Measurements from ENCODE around the gene SSMEM1. TPM values are rescaled to one million over a fixed set of nuclear protein-coding genes. Genes with fewer than 3 reads are reported as not detected.

SSMEM1 gene
- total RNA-seq, 1 experiment from 2014 or later = not detected

GRCh38 chr7:130181263-130181605, 26.4 kb upstream of the SSMEM1 start:
- Mint-ChIP-seq H3K4me3 (no peak overlapping the region), H3K9me3 (no peaks in the 10 kb centered on the region), H3K4me1 (no peaks in the 10 kb centered on the region), H3K27ac (no peak overlapping the region), H3K27me3 (ENCODE audit: low read depth) (no peaks in the 10 kb centered on the region), H3K36me3 (peaks cover 39% of the 10 kb centered on the region)
- TF ChIP-seq HMGA2 (CRISPR knock-in tag; IDR thresholded peaks at IDR 0.05) (no peak), ZNF396 (CRISPR knock-in tag; IDR thresholded peaks at IDR 0.05; ENCODE audit: borderline replicate concordance) (no peak), HMGXB4 (CRISPR knock-in tag; IDR thresholded peaks at IDR 0.05) (no peak), MAX (CRISPR knock-in tag; IDR thresholded peaks at IDR 0.05) (no peak), ZNF121 (CRISPR knock-in tag; IDR thresholded peaks at IDR 0.05) (no peak), ZSCAN18 (CRISPR knock-in tag; IDR thresholded peaks at IDR 0.05) (no peak), ZNF232 (CRISPR knock-in tag; IDR thresholded peaks at IDR 0.05) (no peak), ERG (CRISPR knock-in tag; IDR thresholded peaks at IDR 0.05) (no peak), ZNF532 (CRISPR knock-in tag; IDR thresholded peaks at IDR 0.05; ENCODE audit: borderline replicate concordance) (no peak), JAZF1 (CRISPR knock-in tag; IDR thresholded peaks at IDR 0.05) (no peak), CTCF (IDR thresholded peaks at IDR 0.05) (no peak), ZNF425 (CRISPR knock-in tag; conservative IDR thresholded peaks at IDR 0.05) (no peak)
- ChIA-PET POLR2A (no interaction called here), CTCF (no interaction called here)
- ATAC-seq (no peak), DNase-seq (ENCODE audit: low spot score) (no peak)

- CTCF ChIA-PET = no interaction called here
- no peak for ATAC-seq
- H3K27me3 Mint-ChIP-seq (ENCODE audit: low read depth) = no peaks in the 10 kb centered on the region
- TF ChIP-seq AR (CRISPR knock-in tag; IDR thresholded peaks at IDR 0.05) = no peak
- no peak for TF ChIP-seq STAT6 (CRISPR knock-in tag; conservative IDR thresholded peaks at IDR 0.05; ENCODE audit: low read depth)
- TF ChIP-seq E2F5 (CRISPR knock-in tag; IDR thresholded peaks at IDR 0.05) = no peak
These were observed 24.7 kb upstream of the SSMEM1 start for GRCh38 chr7:130182990-130183389.

More at GRCh38 chr7:130182990-130183389, 24.7 kb upstream of the SSMEM1 start:
- no peak overlapping the region for H3K27ac Mint-ChIP-seq
- POLR2A ChIA-PET = interaction anchor here (1.7 kb wide), 1 partner anchor 23 kb away, joined by 3 read pairs; the partner anchor contains the start of gene TMEM209
- no peaks in the 10 kb centered on the region for H3K9me3 Mint-ChIP-seq
- H3K4me1 Mint-ChIP-seq = no peaks in the 10 kb centered on the region
- no peak for DNase-seq (ENCODE audit: low spot score)
- H3K4me3 Mint-ChIP-seq = no peak overlapping the region
- peaks cover 38% of the 10 kb centered on the region for H3K36me3 Mint-ChIP-seq

Data from WTC11 (cell line).